HepG2 (cell line): ENCODE data around the gene TANGO2. TPM values are rescaled to one million over a fixed set of nuclear protein-coding genes. Genes with fewer than 3 reads are reported as not detected.
"Not testable (repeated sequence)": the region's sequence is repeated elsewhere in the genome, so short reads cannot be mapped to it uniquely, and the experiment has no call there.

ENCODE experiments used
- ATAC-seq: fragments of 200-7000 bp; cut with Tn5 transposase; 3 replicates; pipeline ENCODE4 v1.9.1; 2020; ENCODE audit warnings: mild to moderate bottlenecking, moderate library complexity
- BruUV-seq: library from RNA; stranded (reverse); fragments of 400-500 nt; replicated peaks from 2 replicates; lab custom pipeline; 2021; lab: Mats Ljungman, UMichigan
- CTCF ChIA-PET: fragments of 300-600 bp; formaldehyde crosslinking; extraction: SDS; loops from one replicate; lab custom pipeline; 2021; ENCODE audit warnings: low total read pairs, inconsistent platforms, low intra/inter-chr PET ratio; lab: Yijun Ruan, JAX
- POLR2A ChIA-PET: fragments of 350-600 bp; sonication (Branson Sonifier 250); formaldehyde crosslinking; loops from one replicate; lab custom pipeline; 2020; ENCODE audit warnings: antibody characterized with exemption, inconsistent platforms; lab: Yijun Ruan, JAX
- DNase-seq: peaks from one replicate; pipeline ENCODE4 v3.0.0-alpha.2; 2015; ENCODE audit warnings: low spot score
- FAIRE-seq: peaks from 3 replicates; lab custom pipeline; 2011; peaks lifted over from hg19 to GRCh38; lab: Jason Lieb, UNC
- H2AFZ ChIP-seq: one replicate; pipeline ENCODE4 v1.6.1; 2011; ENCODE audit warnings: low read length, inconsistent platforms
- H3K27ac ChIP-seq: fragments of 300-600 bp; 3 replicates; pipeline ENCODE4 v1.8.0; 2011; ENCODE audit warnings: mixed run types, mild to moderate bottlenecking, mixed read lengths, low read length, inconsistent platforms; ENCODE audit not compliant: insufficient read depth; ENCODE audit errors: extremely low read length
- H3K27me3 ChIP-seq, 2 experiments: fragments of 200-600 bp in 1 of 2; 2 replicates in 1 of 2; 3 replicates in 1 of 2; pipeline versions ENCODE4 v1.6.0 to v1.8.0; 2011; ENCODE audit warnings: low read length in 2 of 2, mild to moderate bottlenecking in 2 of 2, moderate library complexity in 2 of 2, inconsistent platforms in 1 of 2; ENCODE audit not compliant: insufficient read depth in 2 of 2, control insufficient read depth in 1 of 2
- H3K36me3 ChIP-seq, 2 experiments: fragments of 200-600 bp in 1 of 2; replicated peaks in 1 of 2; 2 replicates in 1 of 2; 3 replicates in 1 of 2; pipeline versions ENCODE4 v1.5.1 to v1.8.0; 2011; ENCODE audit warnings: low read length in 2 of 2, inconsistent platforms in 1 of 2; ENCODE audit not compliant: insufficient read depth in 2 of 2, control insufficient read depth in 1 of 2
- H3K4me1 ChIP-seq: 2 replicates; pipeline ENCODE4 v1.5.1; 2012; ENCODE audit warnings: low read length, inconsistent platforms; ENCODE audit not compliant: insufficient read depth
- H3K4me2 ChIP-seq: 2 replicates; pipeline ENCODE4 v1.6.0; 2011; ENCODE audit warnings: low read depth, low read length, inconsistent platforms
- H3K4me3 ChIP-seq, 3 experiments: fragments of 200-600 bp in 1 of 3; sonication (generic), shearing (Covaris generic) in 1 of 3; replicated peaks in 1 of 3; 2 replicates each; pipeline ENCODE4 v1.5.1; 2011 to 2016; ENCODE audit warnings: low read length in 3 of 3, inconsistent platforms in 2 of 3, low read depth in 2 of 3, mild to moderate bottlenecking in 2 of 3, control low read depth in 1 of 3, mixed read lengths in 1 of 3; ENCODE audit not compliant: insufficient read depth in 1 of 3
- H3K79me2 ChIP-seq: one replicate; pipeline ENCODE4 v1.6.1; 2011; ENCODE audit warnings: low read length, inconsistent platforms; ENCODE audit not compliant: insufficient read depth
- H3K9ac ChIP-seq: 2 replicates; pipeline ENCODE4 v1.6.0; 2011; ENCODE audit warnings: mild to moderate bottlenecking, low read depth, low read length, inconsistent platforms; ENCODE audit not compliant: insufficient read depth
- H3K9me3 ChIP-seq: 2 replicates; pipeline ENCODE4 v1.5.1; 2012; ENCODE audit warnings: mild to moderate bottlenecking, low read length
- H4K20me1 ChIP-seq: 2 replicates; pipeline ENCODE4 v1.6.0; 2011; ENCODE audit warnings: inconsistent platforms, mild to moderate bottlenecking, low read length, moderate library complexity; ENCODE audit not compliant: insufficient read depth
- SOX5 ChIP-seq: IDR thresholded peaks from 2 replicates; pipeline ENCODE4 v1.6.1; 2016; ENCODE audit warnings: borderline replicate concordance
- ZNF121 ChIP-seq: sonication (generic); formaldehyde crosslinking; IDR thresholded peaks from 2 replicates; pipeline ENCODE4 v1.5.0; 2020; ENCODE audit warnings: mild to moderate bottlenecking, missing genetic modification reagents
- WGBS: methylation state at CpG from one replicate; pipeline ENCODE4 v1.1.6; 2017; ENCODE audit warnings: low lambda C conversion rate; 5-methylcytosine and 5-hydroxymethylcytosine counted together
- in situ Hi-C: cut with HindIII; loops from 2 replicates; pipeline ENCODE4 v1.10.0; 2017; ENCODE audit warnings: low pct_unique_long_range_greater_than_20kb; ENCODE audit not compliant: extremely low pct_ligation_motif_present
- intact Hi-C: fragments of 100-400 bp; cut with micrococcal nuclease; formaldehyde crosslinking; loops from one replicate; pipeline ENCODE4 v1.10.0; 2022; ENCODE audit not compliant: unreplicated experiment
- polyA plus RNA-seq, 8 experiments: library from polyadenylated mRNA; depleted of rRNA in 3 of 8; stranded (reverse) in 7 of 8; unstranded in 1 of 8; fragments of >200 nt; fragmentation: Illumina TruSeq in 4 of 8; extraction: Trizol in 4 of 8; gene quantifications; 2 replicates each; pipeline versions ENCODE4 v1.2.1 to v1.2.3, GENCODE V29; 2011 to 2016; ENCODE audit warnings: low read depth in 4 of 8, missing spikeins in 1 of 8, mixed read lengths in 1 of 8; ENCODE audit not compliant: insufficient read depth in 1 of 8
- total RNA-seq, 5 experiments: library from RNA; depleted of rRNA; stranded (reverse); fragments of >200 nt; fragmentation: Illumina TruSeq; extraction: Trizol; gene quantifications; 2 replicates each; pipeline ENCODE4 v1.2.3, GENCODE V29; 2016; ENCODE audit warnings: low read depth in 1 of 5
- TF ChIP-seq, protein P1 (sequence below): sonication (generic); formaldehyde crosslinking; IDR thresholded peaks from 2 replicates; pipeline ENCODE4 v1.5.0; 2020; ENCODE audit warnings: mild to moderate bottlenecking, missing genetic modification reagents

The TANGO2 gene
- total and polyA plus RNA-seq, 2 of the 13 experiments (the other 11 are each of a cell fraction or from before 2014, with no cell fraction given), result 12.9 to 14.8 TPM

DNA sequence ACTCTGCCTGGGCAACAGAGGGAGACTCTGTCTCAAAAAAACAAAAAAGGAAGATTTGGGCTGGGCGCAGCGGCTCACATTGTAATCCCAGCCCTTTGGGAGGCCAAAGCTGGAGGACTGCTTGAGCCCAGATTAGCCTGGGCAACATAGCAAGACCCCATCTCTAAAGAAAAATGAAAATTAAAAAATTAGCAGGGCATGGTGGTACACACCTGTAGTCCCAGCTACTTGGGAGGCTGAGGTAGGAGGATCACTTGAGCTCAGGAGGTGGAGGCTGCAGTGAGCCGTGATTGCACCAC is 46.4 kb downstream of the TANGO2 start:
- H3K79me2 ChIP-seq, H3K9me3 ChIP-seq, H3K4me3 ChIP-seq, ATAC-seq, H3K4me1 ChIP-seq, CTCF ChIA-PET, intact Hi-C loops, BruUV-seq, H3K27me3 ChIP-seq, H4K20me1 ChIP-seq, H3K4me2 ChIP-seq, H3K27ac ChIP-seq, H2AFZ ChIP-seq, DNase-seq, H3K36me3 ChIP-seq, in situ Hi-C loops, H3K9ac ChIP-seq, FAIRE-seq: not testable (repeated sequence)
- TF ChIP-seq ZNF121 (CRISPR knock-in tag), result 0 out of 2 replicates have a peak, but pooled peaks have one; percentile 15
- TF ChIP-seq, protein P1, sequence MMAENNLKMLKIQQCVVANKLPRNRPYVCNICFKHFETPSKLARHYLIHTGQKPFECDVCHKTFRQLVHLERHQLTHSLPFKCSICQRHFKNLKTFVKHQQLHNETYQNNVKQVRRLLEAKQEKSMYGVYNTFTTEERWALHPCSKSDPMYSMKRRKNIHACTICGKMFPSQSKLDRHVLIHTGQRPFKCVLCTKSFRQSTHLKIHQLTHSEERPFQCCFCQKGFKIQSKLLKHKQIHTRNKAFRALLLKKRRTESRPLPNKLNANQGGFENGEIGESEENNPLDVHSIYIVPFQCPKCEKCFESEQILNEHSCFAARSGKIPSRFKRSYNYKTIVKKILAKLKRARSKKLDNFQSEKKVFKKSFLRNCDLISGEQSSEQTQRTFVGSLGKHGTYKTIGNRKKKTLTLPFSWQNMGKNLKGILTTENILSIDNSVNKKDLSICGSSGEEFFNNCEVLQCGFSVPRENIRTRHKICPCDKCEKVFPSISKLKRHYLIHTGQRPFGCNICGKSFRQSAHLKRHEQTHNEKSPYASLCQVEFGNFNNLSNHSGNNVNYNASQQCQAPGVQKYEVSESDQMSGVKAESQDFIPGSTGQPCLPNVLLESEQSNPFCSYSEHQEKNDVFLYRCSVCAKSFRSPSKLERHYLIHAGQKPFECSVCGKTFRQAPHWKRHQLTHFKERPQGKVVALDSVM (CRISPR knock-in tag), result 0 out of 2 replicates have a peak, but pooled peaks have one; percentile 19
- POLR2A ChIA-PET, result interaction anchor here (1.3 kb wide), 1 partner anchor 12 kb away, joined by 3 read pairs; the partner anchor contains the start of gene DGCR8
- 96% methylated on average over 3 of the region's 3 CpGs for WGBS

DNA sequence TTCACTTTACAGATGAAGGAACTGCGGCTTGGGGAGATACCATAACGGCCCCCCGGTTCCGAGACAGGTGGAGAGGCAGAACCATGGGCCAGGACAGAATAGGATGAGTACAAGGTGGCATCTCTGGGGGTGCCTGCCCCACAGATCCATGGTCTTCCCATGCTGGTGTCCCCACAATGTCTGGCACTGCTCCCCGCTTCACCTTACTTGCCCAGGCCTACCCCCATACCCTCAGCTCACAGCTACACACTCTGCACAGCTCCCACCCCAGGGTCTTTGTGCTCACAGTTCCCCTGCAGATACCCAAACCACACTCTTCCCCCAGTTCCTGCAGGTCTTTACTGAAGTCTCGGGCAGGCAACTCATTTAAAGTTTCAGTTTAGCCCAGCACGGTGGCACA is 47.7 kb downstream of the TANGO2 start:
- Histone ChIP-seq H2AFZ (no peak overlapping the region), H3K27ac (no peak overlapping the region), H3K36me3 (peaks cover 0 to 1% of the 10 kb centered on the region in 2 experiments; a peak in 2 of 5 replicates), H3K9ac (no peak overlapping the region), H3K4me2 (no peak overlapping the region), H4K20me1 (no peaks in the 10 kb centered on the region), H3K4me3 (no peak overlapping the region), H3K79me2 (no peaks in the 10 kb centered on the region), H3K4me1 (no peaks in the 10 kb centered on the region), H3K27me3 (no peaks in the 10 kb centered on the region), H3K9me3 (no peaks in the 10 kb centered on the region)
- FAIRE-seq (no peak), ATAC-seq (no peak), DNase-seq (no peak)
- in situ Hi-C loops, result no loop called here
- ChIA-PET CTCF (no interaction called here), POLR2A (interaction anchor here (0.6 kb wide), 1 partner anchor 12 kb away, joined by 4 read pairs; no protein-coding TSS in a partner anchor)
- BruUV-seq, result no TSS peak
- intact Hi-C loops, result no loop called here
- WGBS, result 68% methylated on average over 7 of the region's 7 CpGs
- no peak for TF ChIP-seq SOX5 (CRISPR knock-in tag)
